ENCODE measurements around the gene NACC1.
"Not testable (repeated sequence)": the region's sequence is repeated elsewhere in the genome, so short reads cannot be mapped to it uniquely, and the experiment has no call there.

DNA sequence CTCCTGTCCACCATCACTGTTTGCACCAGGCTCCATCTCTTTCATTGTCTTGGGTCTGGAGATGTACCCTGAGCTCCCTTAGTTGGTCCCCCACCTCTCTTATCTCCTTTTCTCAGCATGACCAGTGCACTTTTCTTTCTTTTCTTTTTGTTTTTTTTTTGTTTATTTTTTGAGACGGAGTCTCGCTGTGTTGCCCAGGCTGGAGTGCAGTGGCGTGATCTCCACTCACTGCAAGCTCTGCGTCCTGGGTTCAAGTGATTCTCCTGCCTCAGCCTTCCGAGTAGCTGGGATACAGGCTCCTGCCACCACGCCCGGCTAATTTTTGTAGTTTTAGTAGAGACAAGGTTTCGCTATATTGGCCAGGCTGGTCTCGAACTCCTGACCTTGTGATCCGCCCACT is 60.2 kb downstream of the NACC1 start:
- TF ChIP-seq, protein P1, sequence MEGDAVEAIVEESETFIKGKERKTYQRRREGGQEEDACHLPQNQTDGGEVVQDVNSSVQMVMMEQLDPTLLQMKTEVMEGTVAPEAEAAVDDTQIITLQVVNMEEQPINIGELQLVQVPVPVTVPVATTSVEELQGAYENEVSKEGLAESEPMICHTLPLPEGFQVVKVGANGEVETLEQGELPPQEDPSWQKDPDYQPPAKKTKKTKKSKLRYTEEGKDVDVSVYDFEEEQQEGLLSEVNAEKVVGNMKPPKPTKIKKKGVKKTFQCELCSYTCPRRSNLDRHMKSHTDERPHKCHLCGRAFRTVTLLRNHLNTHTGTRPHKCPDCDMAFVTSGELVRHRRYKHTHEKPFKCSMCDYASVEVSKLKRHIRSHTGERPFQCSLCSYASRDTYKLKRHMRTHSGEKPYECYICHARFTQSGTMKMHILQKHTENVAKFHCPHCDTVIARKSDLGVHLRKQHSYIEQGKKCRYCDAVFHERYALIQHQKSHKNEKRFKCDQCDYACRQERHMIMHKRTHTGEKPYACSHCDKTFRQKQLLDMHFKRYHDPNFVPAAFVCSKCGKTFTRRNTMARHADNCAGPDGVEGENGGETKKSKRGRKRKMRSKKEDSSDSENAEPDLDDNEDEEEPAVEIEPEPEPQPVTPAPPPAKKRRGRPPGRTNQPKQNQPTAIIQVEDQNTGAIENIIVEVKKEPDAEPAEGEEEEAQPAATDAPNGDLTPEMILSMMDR (IDR thresholded peaks at IDR 0.05): not testable (repeated sequence)
- not testable (repeated sequence) for TF ChIP-seq POLR2AphosphoS5, POLR2A (IDR thresholded peaks at IDR 0.05)
